Mammary epithelial cell (primary cell): ENCODE data around the gene ABHD15.

ENCODE experiments used
- CTCF ChIP-seq, 2 donors: IDR thresholded peaks in 1 of 2; conservative IDR thresholded peaks in 1 of 2; 2 replicates each; pipeline ENCODE4 v1.5.1; 2011 to 2012; ENCODE audit warnings: inconsistent platforms in 2 of 2, low read length in 2 of 2, mild to moderate bottlenecking in 2 of 2, control low read depth in 1 of 2, low read depth in 1 of 2; ENCODE audit not compliant: insufficient read depth in 1 of 2; ENCODE audit errors: extremely low read depth in 1 of 2
- EZH2 ChIP-seq: IDR thresholded peaks from 2 replicates; pipeline ENCODE4 v1.6.1; 2012; ENCODE audit warnings: low read length, inconsistent platforms, borderline replicate concordance

GRCh38 chr17:29557085-29557738, 9.6 kb downstream of the ABHD15 start:
- TF ChIP-seq CTCF (conservative IDR thresholded peaks at IDR 0.05 in 1 of 2, IDR thresholded peaks at IDR 0.05 in 1 of 2; ENCODE audit: extremely low read depth in 1 of 2, insufficient read depth in 1 of 2, low read depth in 1 of 2, low read length in 2 of 2) (no peak), EZH2 (no peak)
